A549 (cell line): Measurements from ENCODE around the gene ANXA5. TPM values are rescaled to one million over a fixed set of nuclear protein-coding genes. Genes with fewer than 3 reads are reported as not detected.
A peak's percentile ranks its signal among the peaks of the same experiment; 100 is the strongest.

ENCODE experiments used
- ATAC-seq, 2 experiments: fragments of 200-7000 bp in 1 of 2; fragments of >200 bp in 1 of 2; cut with Nextera tagmentation in 1 of 2; cut with Tn5 transposase in 1 of 2; 3 replicates each; pipeline versions ENCODE4 v1.8.0 to v1.9.1; 2018 to 2020; ENCODE audit warnings: mild to moderate bottlenecking in 1 of 2, moderate library complexity in 1 of 2
- CTCF ChIA-PET: fragments of 300-600 bp; sonication (Branson Sonifier 250); formaldehyde crosslinking; extraction: SDS; loops from one replicate; lab custom pipeline; 2021; ENCODE audit warnings: antibody characterized with exemption, inconsistent platforms; lab: Yijun Ruan, JAX
- POLR2A ChIA-PET: fragments of 350-600 bp; formaldehyde crosslinking; extraction: SDS; loops from one replicate; lab custom pipeline; 2021; ENCODE audit warnings: antibody characterized with exemption, inconsistent platforms; lab: Yijun Ruan, JAX
- DNase-seq, 2 experiments: peaks; one replicate each; pipeline versions ENCODE4 v3.0.0 to v3.0.0-alpha.2; 2011 to 2016; ENCODE audit warnings: low read depth in 1 of 2, low spot score in 1 of 2
- FAIRE-seq: peaks from 2 replicates; lab custom pipeline; 2011; peaks lifted over from hg19 to GRCh38; lab: Jason Lieb, UNC
- H3K27ac ChIP-seq, 2 experiments: fragments of >200 bp; sonication (Bioruptor Twin); formaldehyde crosslinking; 3 replicates each; pipeline ENCODE4 v1.5.1; 2016 to 2017
- H3K4me1 ChIP-seq: fragments of >200 bp; sonication (Bioruptor Twin); formaldehyde crosslinking; 3 replicates; pipeline ENCODE4 v1.6.1; 2016
- H3K4me2 ChIP-seq: fragments of >200 bp; sonication (Bioruptor Twin); formaldehyde crosslinking; 3 replicates; pipeline ENCODE4 v1.6.1; 2016
- H3K4me3 ChIP-seq: fragments of >200 bp; sonication (Bioruptor Twin); formaldehyde crosslinking; 3 replicates; pipeline ENCODE4 v1.5.1; 2016
- H3K9me3 ChIP-seq: fragments of >200 bp; sonication (Bioruptor Twin); formaldehyde crosslinking; 3 replicates; pipeline ENCODE4 v1.6.1; 2016
- ATOH8 ChIP-seq: fragments of 250-450 bp; sonication (Bioruptor Pico); IDR thresholded peaks from 2 replicates; pipeline ENCODE4 v1.5.0; 2020; ENCODE audit warnings: low read depth, mild to moderate bottlenecking, moderate library complexity
- CBX8 ChIP-seq: fragments of 200-600 bp; sonication (generic); IDR thresholded peaks from 2 replicates; pipeline ENCODE4 v1.6.1; 2016
- CEBPB ChIP-seq, 2 experiments: fragments of >200 bp in 1 of 2; sonication (Bioruptor Twin) in 1 of 2; formaldehyde crosslinking in 1 of 2; IDR thresholded peaks; 2 replicates each; pipeline ENCODE4 v1.6.1; 2012 to 2016
- CTCF ChIP-seq: fragments of >200 bp; sonication (Bioruptor Twin); formaldehyde crosslinking; IDR thresholded peaks from 3 replicates; pipeline ENCODE4 v1.5.1; 2016
- FOSL2 ChIP-seq, 2 experiments: fragments of 450-650 bp in 1 of 2; fragments of >200 bp in 1 of 2; sonication (Bioruptor Twin) in 1 of 2; formaldehyde crosslinking; IDR thresholded peaks; 2 replicates each; pipeline versions ENCODE4 v1.5.0 to v1.6.1; 2016 to 2020; ENCODE audit warnings: mild to moderate bottlenecking in 1 of 2, moderate library complexity in 1 of 2
- FOXS1 ChIP-seq: fragments of 250-450 bp; sonication (Bioruptor Pico); IDR thresholded peaks from 2 replicates; pipeline ENCODE4 v1.5.0; 2020; ENCODE audit warnings: mild to moderate bottlenecking, moderate library complexity
- GATA3 ChIP-seq: IDR thresholded peaks from 2 replicates; pipeline ENCODE4 v1.6.1; 2012; ENCODE audit warnings: borderline replicate concordance
- HES2 ChIP-seq: fragments of >200 bp; sonication (Bioruptor Twin); formaldehyde crosslinking; IDR thresholded peaks from 2 replicates; pipeline ENCODE4 v1.6.1; 2016
- HOXA7 ChIP-seq: fragments of 250-450 bp; sonication (Bioruptor Pico); IDR thresholded peaks from 2 replicates; pipeline ENCODE4 v1.5.0; 2020; ENCODE audit warnings: mild to moderate bottlenecking, moderate library complexity
- HOXB5 ChIP-seq: fragments of 250-450 bp; sonication (Bioruptor Pico); IDR thresholded peaks from 2 replicates; pipeline ENCODE4 v1.5.0; 2020; ENCODE audit warnings: mild to moderate bottlenecking, moderate library complexity
- JUN ChIP-seq, 2 experiments: fragments of >200 bp; sonication (Bioruptor Twin); formaldehyde crosslinking; IDR thresholded peaks; 2 replicates in 1 of 2; 3 replicates in 1 of 2; pipeline ENCODE4 v1.6.1; 2016 to 2017
- JUNB ChIP-seq: fragments of >200 bp; sonication (Bioruptor Twin); formaldehyde crosslinking; IDR thresholded peaks from 2 replicates; pipeline ENCODE4 v1.6.1; 2016
- KDM1A ChIP-seq: fragments of 200-600 bp; sonication (generic); IDR thresholded peaks from 2 replicates; pipeline ENCODE4 v1.6.1; 2016; ENCODE audit warnings: low read depth, mild to moderate bottlenecking
- KDM5A ChIP-seq: fragments of 200-600 bp; sonication (generic); IDR thresholded peaks from 2 replicates; pipeline ENCODE4 v1.6.1; 2016; ENCODE audit warnings: antibody characterized with exemption, mild to moderate bottlenecking
- MYC ChIP-seq: IDR thresholded peaks from 2 replicates; pipeline ENCODE4 v1.6.1; 2012; ENCODE audit warnings: mild to moderate bottlenecking, inconsistent platforms, low read length, improper control_type of control experiment, borderline replicate concordance
- NFE2L2 ChIP-seq: fragments of 150-350 bp; conservative IDR thresholded peaks from 2 replicates; pipeline ENCODE4 v1.6.1; 2014; ENCODE audit warnings: low read length
- NPAS2 ChIP-seq: fragments of 250-450 bp; sonication (Bioruptor Pico); IDR thresholded peaks from 2 replicates; pipeline ENCODE4 v1.8.0; 2022; ENCODE audit warnings: mild to moderate bottlenecking, moderate library complexity, borderline replicate concordance
- PBX3 ChIP-seq: IDR thresholded peaks from 2 replicates; pipeline ENCODE4 v1.6.1; 2012
- RAD21 ChIP-seq, 2 experiments: fragments of >200 bp in 1 of 2; sonication (Bioruptor Twin) in 1 of 2; formaldehyde crosslinking in 1 of 2; IDR thresholded peaks in 1 of 2; conservative IDR thresholded peaks in 1 of 2; 2 replicates in 1 of 2; 3 replicates in 1 of 2; pipeline ENCODE4 v1.6.1; 2012 to 2018; ENCODE audit warnings: inconsistent platforms in 1 of 2
- RARB ChIP-seq: fragments of 250-450 bp; sonication (Bioruptor Pico); IDR thresholded peaks from 2 replicates; pipeline ENCODE4 v1.8.0; 2021; ENCODE audit warnings: mild to moderate bottlenecking, moderate library complexity
- RCOR1 ChIP-seq: fragments of 150-350 bp; IDR thresholded peaks from 2 replicates; pipeline ENCODE4 v1.6.1; 2014; ENCODE audit warnings: antibody characterized with exemption, low read length, low read depth
- SREBF2 ChIP-seq: fragments of 450-650 bp; IDR thresholded peaks from 2 replicates; pipeline ENCODE4 v1.6.1; 2014; ENCODE audit warnings: mild to moderate bottlenecking, moderate library complexity
- TFCP2L1 ChIP-seq: fragments of 250-450 bp; sonication (Bioruptor Pico); IDR thresholded peaks from 2 replicates; pipeline ENCODE4 v1.5.0; 2021; ENCODE audit warnings: mild to moderate bottlenecking
- TP53 ChIP-seq: fragments of 250-450 bp; sonication (Bioruptor Pico); IDR thresholded peaks from 2 replicates; pipeline ENCODE4 v1.5.0; 2021; ENCODE audit warnings: mild to moderate bottlenecking, moderate library complexity
- ZC3H11A ChIP-seq: fragments of 450-650 bp; IDR thresholded peaks from 2 replicates; pipeline ENCODE4 v1.6.1; 2014; ENCODE audit warnings: antibody characterized with exemption, mild to moderate bottlenecking
- ZNF302 ChIP-seq: fragments of 250-450 bp; sonication (Bioruptor Pico); IDR thresholded peaks from 2 replicates; pipeline ENCODE4 v1.9.0; 2021; ENCODE audit warnings: inconsistent platforms, mild to moderate bottlenecking, moderate library complexity
- ZSCAN20 ChIP-seq: fragments of 250-450 bp; sonication (Bioruptor Pico); IDR thresholded peaks from 2 replicates; pipeline ENCODE4 v1.8.0; 2022; ENCODE audit warnings: mild to moderate bottlenecking, moderate library complexity
- WGBS: methylation state at CpG from one replicate; pipeline ENCODE4 v1.1.6; 2017; ENCODE audit errors: missing lambda C conversion rate; 5-methylcytosine and 5-hydroxymethylcytosine counted together
- polyA plus RNA-seq, 4 experiments: library from polyadenylated mRNA; depleted of rRNA in 3 of 4; stranded (reverse); fragments of >200 nt; fragmentation: RNase III in 1 of 4; extraction: RNeasy Plus Mini Kit Qiagen cat#74134 plus additional on column Dnase treatment in 1 of 4; gene quantifications; 2 replicates in 3 of 4; 3 replicates in 1 of 4; pipeline ENCODE4 v1.2.3, GENCODE V29; 2011 to 2017
- TF ChIP-seq, protein P1 (sequence below): fragments of 150-350 bp; IDR thresholded peaks from 2 replicates; pipeline ENCODE4 v1.6.1; 2014; ENCODE audit warnings: low read depth, mild to moderate bottlenecking, low read length
- TF ChIP-seq, protein P2 (sequence below): IDR thresholded peaks from 2 replicates; pipeline ENCODE4 v1.6.1; 2012; ENCODE audit warnings: low read depth, borderline replicate concordance

Gene ANXA5
- polyA plus RNA-seq, 2 of the 4 experiments (the other 2 are of a cell fraction) = 356 to 441 TPM

DNA sequence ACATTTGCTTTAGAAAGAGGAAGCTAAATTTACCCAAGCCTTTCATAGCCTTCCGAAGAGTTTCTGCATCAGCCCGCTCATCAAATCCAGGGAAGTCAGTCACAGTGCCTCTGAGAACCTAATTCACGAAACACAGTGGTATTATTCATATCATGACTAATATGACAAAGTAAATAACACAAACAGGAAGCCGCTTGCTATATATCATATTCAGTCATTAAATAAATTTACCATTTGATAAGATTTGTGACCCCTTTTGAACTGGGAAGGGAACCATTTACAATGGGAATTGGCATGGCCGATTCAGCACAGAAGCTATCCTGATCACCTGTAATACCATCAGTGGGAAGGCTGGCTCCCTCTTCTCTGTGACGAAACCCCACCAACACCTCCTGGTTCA lies 10.5 kb downstream of the ANXA5 start:
- H3K27ac ChIP-seq = peak overlapping the region in 1 of 2 experiments; percentile 30; a peak in 3 of 6 replicates
- ChIA-PET CTCF (no interaction called here), POLR2A (interaction anchor here (2.1 kb wide), 1 partner anchor 10 kb away, joined by 14 read pairs; the partner anchor contains the start of gene ANXA5)
- DNase-seq = peak in 1 of 2 experiments; percentile 52
- TF ChIP-seq CEBPB (IDR thresholded peaks at IDR 0.05) = 0 out of 4 replicates have a peak, but pooled peaks of 1 of the 2 experiments have one; percentile 4
- TF ChIP-seq RARB (CRISPR knock-in tag) = no peak
- TF ChIP-seq CBX8 = no peak
- no peak for TF ChIP-seq ATOH8 (CRISPR knock-in tag)
- TF ChIP-seq JUN (IDR thresholded peaks at IDR 0.05) = 0 out of 5 replicates have a peak, but pooled peaks of 1 of the 2 experiments have one; percentile 19
- TF ChIP-seq HOXA7 (CRISPR knock-in tag) = no peak
- no peak for TF ChIP-seq CTCF
- TF ChIP-seq JUNB = peak; percentile 62
- TF ChIP-seq KDM5A = no peak
- peak; percentile 43; the same call in 1 of the 2 replicates for TF ChIP-seq FOSL2 (IDR thresholded peaks at IDR 0.05)
- peak; percentile 78 for TF ChIP-seq FOSL2 (CRISPR knock-in tag; IDR thresholded peaks at IDR 0.05)
- peak; percentile 60; the same call in 1 of the 2 replicates for TF ChIP-seq GATA3
- TF ChIP-seq, protein P1, sequence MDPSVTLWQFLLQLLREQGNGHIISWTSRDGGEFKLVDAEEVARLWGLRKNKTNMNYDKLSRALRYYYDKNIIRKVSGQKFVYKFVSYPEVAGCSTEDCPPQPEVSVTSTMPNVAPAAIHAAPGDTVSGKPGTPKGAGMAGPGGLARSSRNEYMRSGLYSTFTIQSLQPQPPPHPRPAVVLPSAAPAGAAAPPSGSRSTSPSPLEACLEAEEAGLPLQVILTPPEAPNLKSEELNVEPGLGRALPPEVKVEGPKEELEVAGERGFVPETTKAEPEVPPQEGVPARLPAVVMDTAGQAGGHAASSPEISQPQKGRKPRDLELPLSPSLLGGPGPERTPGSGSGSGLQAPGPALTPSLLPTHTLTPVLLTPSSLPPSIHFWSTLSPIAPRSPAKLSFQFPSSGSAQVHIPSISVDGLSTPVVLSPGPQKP = no peak
- TF ChIP-seq HES2 = no peak
- TF ChIP-seq ZNF302 = no peak
- no peaks in the 10 kb centered on the region for H3K9me3 ChIP-seq
- H3K4me2 ChIP-seq = peak overlapping the region; percentile 68
- FAIRE-seq = no peak
- H3K4me3 ChIP-seq = no peak overlapping the region; the same call in 2 of the 3 replicates
- 10% methylated on average over 6 of the region's 6 CpGs for WGBS
- peak; percentile 36 to 55; a peak in 4 of 6 replicates for ATAC-seq
- peaks cover 57% of the 10 kb centered on the region for H3K4me1 ChIP-seq

DNA sequence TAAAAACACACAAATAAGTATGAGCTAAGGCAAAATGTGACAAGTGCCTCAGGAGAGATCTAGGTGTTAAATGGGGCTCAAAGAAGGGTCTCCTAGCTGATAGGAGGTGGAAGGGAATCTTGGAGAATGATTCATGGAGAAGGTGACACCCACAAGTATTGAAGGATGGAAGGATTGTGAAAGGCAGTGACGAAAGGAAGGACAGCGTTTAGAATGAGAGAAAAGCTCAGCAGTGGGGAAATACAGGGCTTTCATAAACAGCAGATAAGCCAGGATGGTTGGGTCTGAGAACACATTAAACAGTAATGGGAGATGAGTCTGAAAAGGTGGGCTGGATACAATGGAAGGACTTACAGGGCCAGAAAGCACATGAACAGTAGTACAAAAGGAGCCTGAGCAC lies 11.5 kb downstream of the ANXA5 start:
- WGBS = 89% methylated on average over 2 of the region's 2 CpGs
- no peak for ATAC-seq
- peaks cover 49% of the 10 kb centered on the region for H3K4me1 ChIP-seq

GRCh38 chr4:121684561-121684960 lies 12.2 kb downstream of the ANXA5 start:
- H3K9me3 ChIP-seq = no peaks in the 10 kb centered on the region
- no peak overlapping the region for H3K4me2 ChIP-seq
- ATAC-seq (no peak), DNase-seq (no peak), FAIRE-seq (no peak)
- H3K4me1 ChIP-seq = peaks cover 43% of the 10 kb centered on the region
- POLR2A ChIA-PET = no interaction called here
- TF ChIP-seq HOXA7 (CRISPR knock-in tag) (no peak), PBX3 (no peak), NPAS2 (CRISPR knock-in tag) (no peak), RAD21 (conservative IDR thresholded peaks at IDR 0.05 in 1 of 2, IDR thresholded peaks at IDR 0.05 in 1 of 2) (no peak), ZNF302 (no peak), KDM1A (no peak), ZSCAN20 (CRISPR knock-in tag) (no peak), TFCP2L1 (CRISPR knock-in tag) (no peak), ZC3H11A (no peak), RCOR1 (no peak), GATA3 (no peak), JUNB (no peak), FOSL2 (IDR thresholded peaks at IDR 0.05) (no peak), FOSL2 (CRISPR knock-in tag; IDR thresholded peaks at IDR 0.05) (no peak), NFE2L2 (no peak), CBX8 (no peak)
- TF ChIP-seq, protein P2, sequence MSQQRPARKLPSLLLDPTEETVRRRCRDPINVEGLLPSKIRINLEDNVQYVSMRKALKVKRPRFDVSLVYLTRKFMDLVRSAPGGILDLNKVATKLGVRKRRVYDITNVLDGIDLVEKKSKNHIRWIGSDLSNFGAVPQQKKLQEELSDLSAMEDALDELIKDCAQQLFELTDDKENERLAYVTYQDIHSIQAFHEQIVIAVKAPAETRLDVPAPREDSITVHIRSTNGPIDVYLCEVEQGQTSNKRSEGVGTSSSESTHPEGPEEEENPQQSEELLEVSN = no peak
- CTCF ChIA-PET = interaction anchor here (1.0 to 1.6 kb wide), 3 partner anchors 12 to 53 kb away, joined by 3 to 7 read pairs (median 3); partner anchors contain the start of gene ANXA5
- 94% methylated on average over 8 of the region's 8 CpGs for WGBS
- no peak overlapping the region for H3K4me3 ChIP-seq
- no peak overlapping the region for H3K27ac ChIP-seq

More for the DNA sequence above, 11.5 kb downstream of the ANXA5 start:
- no peak for FAIRE-seq
- POLR2A ChIA-PET = interaction anchor here (2.1 kb wide), 1 partner anchor 11 kb away, joined by 14 read pairs; the partner anchor contains the start of gene ANXA5
- TF ChIP-seq HOXB5 (CRISPR knock-in tag) (no peak), NFE2L2 (no peak), CEBPB (IDR thresholded peaks at IDR 0.05) (no peak), SREBF2 (no peak), FOXS1 (CRISPR knock-in tag) (no peak), MYC (no peak), TFCP2L1 (CRISPR knock-in tag) (no peak), JUNB (no peak), TP53 (CRISPR knock-in tag) (no peak)
- TF ChIP-seq, all 56 proteins: peak for 0
- CTCF ChIA-PET = interaction anchor here (1.0 to 1.6 kb wide), 3 partner anchors 11 to 52 kb away, joined by 3 to 7 read pairs (median 3); partner anchors contain the start of gene ANXA5
- Histone ChIP-seq H3K4me2 (no peak overlapping the region; the same call in 2 of the 3 replicates), H3K4me3 (no peak overlapping the region), H3K27ac (no peak overlapping the region; a peak in 1 of 6 replicates), H3K9me3 (no peaks in the 10 kb centered on the region)
- DNase-seq = no peak
